A172 (cell line): ENCODE measurements around the gene KCNC1. TPM values are rescaled to one million over a fixed set of nuclear protein-coding genes. Genes with fewer than 3 reads are reported as not detected.

Experiments used
- DNase-seq: peaks from one replicate; pipeline ENCODE4 v3.0.0-alpha.2; 2015; ENCODE audit warnings: low spot score
- total RNA-seq: library from RNA; depleted of rRNA; stranded (reverse); fragments of >200 nt; shearing (Covaris generic); gene quantifications from 2 replicates; pipeline ENCODE4 v1.2.3, GENCODE V29; 2014

KCNC1 gene
- total RNA-seq, 1 experiment from 2014 or later: not detected

DNA sequence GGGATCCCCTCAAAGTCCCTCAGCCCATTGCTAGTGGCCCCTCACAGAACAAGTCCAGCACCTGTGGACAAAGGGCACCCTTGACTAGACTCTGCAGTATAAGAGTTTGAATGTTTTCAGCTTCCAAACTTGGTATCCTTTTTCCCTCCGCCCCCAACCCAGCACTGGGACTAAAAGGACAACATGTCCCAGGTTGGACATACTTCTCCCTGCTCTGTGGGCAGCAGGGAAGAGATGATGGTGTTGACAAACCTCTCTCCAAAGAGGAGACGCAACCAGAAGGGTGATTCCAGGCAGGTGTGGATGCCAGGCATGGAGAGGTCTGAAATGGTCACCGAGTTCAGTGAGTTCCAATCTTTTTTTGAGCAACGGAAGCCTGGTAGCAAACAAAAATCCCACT lies 19.7 kb upstream of the KCNC1 start:
- no peak for DNase-seq

DNA sequence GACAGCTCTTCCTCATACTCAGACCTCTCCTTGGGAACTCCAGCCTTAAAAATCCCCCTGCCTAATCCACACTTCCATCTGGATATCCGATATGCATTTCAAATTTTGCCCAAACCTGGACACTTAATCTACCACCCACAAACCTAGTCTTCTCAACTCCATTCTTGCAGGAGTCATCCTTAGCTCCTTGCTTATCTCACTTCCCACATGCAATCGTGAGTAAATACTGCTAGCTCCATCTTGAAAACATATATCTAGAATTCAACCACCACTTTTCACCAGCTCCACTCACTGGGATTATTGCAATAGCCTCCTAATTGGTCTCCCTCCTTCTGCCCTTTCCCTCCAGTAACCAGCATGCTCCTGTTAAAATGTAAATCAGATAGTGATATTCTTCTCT lies 17.8 kb upstream of the KCNC1 start:
- no peak for DNase-seq

DNA sequence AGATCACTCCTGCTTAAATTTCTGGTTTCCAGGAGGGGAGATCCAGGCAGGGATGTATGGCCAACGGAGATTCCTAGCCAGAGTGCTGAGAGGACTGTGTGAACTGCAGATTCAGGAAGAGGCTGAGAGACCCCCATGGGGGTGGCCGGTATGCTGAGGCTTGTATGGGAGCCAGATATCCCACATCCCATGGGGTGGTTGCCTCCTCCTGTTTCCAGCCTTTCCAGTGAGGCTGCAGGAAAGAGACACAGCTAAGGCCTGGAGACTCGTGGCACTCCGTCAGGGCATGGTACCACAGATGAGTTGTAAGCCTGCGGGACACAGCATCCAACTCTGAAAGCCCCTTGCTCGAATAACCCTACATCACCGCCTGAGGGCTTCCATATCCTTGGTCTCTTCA lies 16.6 kb upstream of the KCNC1 start:
- no peak for DNase-seq

DNA sequence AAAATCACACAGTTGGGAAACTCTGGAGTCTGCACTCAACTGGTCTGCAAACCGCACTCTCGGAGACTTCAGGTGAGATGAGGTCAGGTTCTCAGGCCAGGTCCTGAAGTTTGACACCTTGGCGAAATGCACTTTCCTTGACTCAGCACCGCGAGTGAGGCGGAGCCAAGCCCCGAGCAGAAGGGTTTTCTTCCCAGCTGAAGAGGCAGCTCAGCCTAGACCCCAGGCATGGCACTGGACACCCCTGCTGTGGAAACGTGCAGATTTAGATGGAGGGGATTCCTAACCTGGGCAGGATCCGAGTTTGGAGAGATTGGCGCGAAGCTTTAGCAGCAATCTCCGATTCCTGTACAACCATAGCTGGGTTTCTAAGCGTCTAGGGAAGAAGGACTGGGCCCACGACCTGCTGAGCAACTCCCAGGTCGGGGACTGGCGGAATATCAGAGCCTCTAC lies 16.0 kb upstream of the KCNC1 start:
- no peak for DNase-seq

DNA sequence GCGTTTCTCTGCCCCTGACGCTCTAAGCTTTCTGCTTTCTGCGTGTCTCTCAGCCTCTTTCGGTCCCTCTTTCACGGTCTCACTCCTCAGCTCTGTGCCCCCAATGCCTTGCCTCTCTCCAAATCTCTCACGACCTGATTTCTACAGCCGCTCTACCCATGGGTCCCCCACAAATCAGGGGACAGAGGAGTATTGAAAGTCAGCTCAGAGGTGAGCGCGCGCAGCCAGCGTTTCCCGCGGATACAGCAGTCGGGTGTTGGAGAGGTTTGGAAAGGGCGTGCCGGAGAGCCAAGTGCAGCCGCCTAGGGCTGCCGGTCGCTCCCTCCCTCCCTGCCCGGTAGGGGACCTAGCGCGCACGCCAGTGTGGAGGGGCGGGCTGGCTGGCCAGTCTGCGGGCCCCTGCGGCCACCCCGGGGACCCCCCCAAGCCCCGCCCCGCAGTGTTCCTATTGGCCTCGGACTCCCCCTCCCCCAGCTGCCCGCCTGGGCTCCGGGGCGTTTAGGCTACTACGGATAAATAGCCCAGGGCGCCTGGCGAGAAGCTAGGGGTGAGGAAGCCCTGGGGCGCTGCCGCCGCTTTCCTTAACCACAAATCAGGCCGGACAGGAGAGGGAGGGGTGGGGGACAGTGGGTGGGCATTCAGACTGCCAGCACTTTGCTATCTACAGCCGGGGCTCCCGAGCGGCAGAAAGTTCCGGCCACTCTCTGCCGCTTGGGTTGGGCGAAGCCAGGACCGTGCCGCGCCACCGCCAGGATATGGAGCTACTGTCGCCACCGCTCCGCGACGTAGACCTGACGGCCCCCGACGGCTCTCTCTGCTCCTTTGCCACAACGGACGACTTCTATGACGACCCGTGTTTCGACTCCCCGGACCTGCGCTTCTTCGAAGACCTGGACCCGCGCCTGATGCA lies 15.3 kb upstream of the KCNC1 start, which contains the start of gene MYOD1:
MYOD1 (plus strand) TSS at position 544 of the 910 bp plus-strand sequence; CDS start at position 756, 212 bp downstream.
- no peak for DNase-seq

DNA sequence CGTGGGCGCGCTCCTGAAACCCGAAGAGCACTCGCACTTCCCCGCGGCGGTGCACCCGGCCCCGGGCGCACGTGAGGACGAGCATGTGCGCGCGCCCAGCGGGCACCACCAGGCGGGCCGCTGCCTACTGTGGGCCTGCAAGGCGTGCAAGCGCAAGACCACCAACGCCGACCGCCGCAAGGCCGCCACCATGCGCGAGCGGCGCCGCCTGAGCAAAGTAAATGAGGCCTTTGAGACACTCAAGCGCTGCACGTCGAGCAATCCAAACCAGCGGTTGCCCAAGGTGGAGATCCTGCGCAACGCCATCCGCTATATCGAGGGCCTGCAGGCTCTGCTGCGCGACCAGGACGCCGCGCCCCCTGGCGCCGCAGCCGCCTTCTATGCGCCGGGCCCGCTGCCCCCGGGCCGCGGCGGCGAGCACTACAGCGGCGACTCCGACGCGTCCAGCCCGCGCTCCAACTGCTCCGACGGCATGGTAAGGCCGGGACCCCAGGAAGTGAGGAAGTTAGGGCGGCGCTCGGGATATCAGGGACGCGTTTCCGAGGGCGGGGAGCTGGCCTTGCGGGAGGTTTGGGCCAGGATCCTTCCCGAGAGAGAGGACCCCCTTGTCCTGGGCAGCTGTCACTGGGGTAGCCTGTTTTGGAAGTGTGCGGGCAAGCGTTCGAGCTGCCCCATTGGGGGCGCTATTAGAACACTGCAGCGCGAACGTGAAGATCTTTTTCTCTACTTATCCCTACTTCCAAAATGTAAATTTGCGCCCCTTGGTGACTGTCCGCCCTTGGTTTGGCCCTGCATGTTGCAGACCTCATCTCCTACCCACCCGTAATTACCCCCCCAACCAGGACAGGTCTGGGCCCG lies 14.4 kb upstream of the KCNC1 start:
- DNase-seq: no peak

DNA sequence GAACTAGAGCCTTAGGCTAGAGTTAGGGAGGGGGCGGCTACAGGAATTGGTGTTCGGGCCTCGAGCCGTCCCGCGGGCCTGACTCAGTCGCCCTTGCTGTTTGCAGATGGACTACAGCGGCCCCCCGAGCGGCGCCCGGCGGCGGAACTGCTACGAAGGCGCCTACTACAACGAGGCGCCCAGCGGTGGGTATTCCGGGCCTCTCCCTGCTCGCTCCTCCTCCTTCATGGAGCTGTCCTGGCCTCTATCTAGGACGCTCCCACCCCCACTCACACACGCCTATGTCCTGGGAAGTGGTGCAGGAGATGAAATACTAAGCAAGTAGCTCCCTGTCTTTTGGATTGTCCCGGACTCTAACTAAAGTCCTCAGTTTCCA lies 13.8 kb upstream of the KCNC1 start:
- no peak for DNase-seq

DNA sequence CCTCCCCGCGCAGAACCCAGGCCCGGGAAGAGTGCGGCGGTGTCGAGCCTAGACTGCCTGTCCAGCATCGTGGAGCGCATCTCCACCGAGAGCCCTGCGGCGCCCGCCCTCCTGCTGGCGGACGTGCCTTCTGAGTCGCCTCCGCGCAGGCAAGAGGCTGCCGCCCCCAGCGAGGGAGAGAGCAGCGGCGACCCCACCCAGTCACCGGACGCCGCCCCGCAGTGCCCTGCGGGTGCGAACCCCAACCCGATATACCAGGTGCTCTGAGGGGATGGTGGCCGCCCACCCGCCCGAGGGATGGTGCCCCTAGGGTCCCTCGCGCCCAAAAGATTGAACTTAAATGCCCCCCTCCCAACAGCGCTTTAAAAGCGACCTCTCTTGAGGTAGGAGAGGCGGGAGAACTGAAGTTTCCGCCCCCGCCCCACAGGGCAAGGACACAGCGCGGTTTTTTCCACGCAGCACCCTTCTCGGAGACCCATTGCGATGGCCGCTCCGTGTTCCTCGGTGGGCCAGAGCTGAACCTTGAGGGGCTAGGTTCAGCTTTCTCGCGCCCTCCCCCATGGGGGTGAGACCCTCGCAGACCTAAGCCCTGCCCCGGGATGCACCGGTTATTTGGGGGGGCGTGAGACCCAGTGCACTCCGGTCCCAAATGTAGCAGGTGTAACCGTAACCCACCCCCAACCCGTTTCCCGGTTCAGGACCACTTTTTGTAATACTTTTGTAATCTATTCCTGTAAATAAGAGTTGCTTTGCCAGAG lies 13.2 kb upstream of the KCNC1 start:
- no peak for DNase-seq

DNA sequence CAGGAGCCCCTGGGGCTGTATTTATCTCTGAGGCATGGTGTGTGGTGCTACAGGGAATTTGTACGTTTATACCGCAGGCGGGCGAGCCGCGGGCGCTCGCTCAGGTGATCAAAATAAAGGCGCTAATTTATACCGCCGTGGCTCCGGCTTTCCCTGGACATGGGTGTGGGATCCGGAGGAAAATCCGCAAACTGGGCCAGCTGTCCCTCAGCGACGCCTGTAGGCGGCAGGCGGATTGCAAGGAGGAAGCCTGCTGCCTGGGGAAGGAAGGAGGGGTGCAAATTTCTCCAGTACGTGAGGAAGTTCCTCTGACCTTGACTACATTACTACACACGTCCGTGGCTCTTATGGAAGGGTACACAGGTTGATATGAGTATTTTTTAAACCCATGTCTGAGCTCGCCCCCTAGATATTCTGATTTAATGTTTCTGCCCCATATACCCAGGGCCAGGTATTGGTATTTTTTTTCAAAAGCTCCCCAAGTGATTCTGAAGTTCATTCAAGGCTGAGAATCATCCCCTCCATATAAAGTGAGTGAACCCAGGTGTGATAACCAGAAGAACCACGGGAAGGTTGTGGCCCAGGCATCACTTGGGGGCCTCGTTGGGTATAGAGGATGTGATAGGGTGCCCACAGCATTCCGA lies 12.5 kb upstream of the KCNC1 start:
- DNase-seq: no peak

DNA sequence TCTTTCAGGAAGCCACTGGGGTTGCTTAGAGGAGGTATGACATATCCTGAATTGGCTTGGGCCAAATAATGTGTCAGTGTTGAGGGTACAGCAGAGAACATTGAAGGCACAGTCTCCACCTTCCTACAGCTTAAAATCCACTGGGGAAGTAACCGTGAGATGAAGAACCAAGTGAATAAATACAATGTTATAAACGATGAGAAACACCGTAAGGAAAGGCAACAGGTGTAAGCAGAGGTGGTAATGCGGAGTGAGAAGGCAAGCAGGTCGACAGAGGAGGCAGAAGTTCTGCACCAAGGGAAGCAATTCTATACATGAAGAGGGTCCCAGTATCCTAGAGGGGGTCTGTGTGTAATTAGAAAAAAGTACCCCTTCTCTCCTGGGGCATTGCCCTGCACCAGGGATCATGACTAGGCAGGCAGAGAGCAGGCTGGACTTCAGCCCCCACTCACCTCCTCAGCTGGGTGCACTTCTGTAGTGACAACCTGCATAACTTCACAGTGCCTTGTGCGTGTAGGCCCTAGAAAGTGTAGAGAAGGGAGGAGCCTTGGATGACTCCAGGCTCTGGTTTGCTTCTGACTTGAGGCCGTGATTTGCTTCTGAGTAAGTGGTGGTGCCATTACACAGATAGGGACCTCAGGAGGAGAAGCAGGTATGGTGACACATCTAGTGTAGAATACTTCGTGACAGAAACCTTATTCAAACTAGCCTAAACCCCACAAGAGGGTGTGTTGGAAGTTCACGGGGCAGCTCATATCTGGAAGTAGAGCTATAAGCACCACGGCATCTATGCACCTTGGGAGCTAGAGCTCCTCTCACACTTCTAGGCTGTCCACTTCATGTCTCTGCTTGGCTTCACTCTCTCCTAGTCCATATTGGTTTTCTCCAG lies 10.3 kb upstream of the KCNC1 start:
- DNase-seq: no peak

DNA sequence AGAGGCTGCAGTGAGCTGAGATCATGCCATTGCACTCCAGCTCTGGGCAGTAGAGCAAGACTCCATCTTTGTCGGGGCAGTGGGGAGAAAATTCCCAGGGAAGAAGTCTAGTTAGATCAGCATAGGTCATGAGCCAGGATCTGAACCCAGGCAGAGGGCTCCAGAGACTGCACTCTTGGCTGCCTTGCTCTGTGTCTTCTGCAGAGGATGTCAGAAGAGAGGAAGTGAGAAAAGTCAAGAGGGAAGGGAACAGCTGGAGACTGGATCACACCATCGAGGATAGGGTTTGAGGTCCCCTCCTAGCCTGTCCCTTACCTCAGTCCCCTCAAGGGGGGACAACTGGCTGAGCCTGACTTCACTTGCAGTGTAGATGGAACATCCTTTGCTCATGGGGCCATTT lies 9.4 kb upstream of the KCNC1 start:
- no peak for DNase-seq

DNA sequence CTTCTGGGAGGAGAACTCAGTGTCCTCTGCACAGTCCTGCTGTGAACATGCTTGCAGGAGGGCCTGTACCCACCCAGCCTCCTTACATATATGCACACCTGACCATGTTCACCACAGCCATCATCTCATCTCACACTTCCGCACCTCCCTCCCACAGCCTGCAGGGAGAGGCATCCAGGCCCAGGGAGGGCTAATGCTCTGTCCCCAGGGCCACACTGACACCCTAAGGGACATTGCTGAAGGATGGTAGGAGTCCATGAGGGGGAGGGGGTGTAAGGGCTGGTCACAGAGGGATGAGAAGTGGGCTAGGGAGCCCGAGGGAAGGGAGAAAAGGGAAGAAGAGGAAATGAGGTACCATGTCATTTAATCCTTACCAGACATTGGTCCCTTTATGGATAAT lies 4.4 kb upstream of the KCNC1 start:
- DNase-seq: no peak

DNA sequence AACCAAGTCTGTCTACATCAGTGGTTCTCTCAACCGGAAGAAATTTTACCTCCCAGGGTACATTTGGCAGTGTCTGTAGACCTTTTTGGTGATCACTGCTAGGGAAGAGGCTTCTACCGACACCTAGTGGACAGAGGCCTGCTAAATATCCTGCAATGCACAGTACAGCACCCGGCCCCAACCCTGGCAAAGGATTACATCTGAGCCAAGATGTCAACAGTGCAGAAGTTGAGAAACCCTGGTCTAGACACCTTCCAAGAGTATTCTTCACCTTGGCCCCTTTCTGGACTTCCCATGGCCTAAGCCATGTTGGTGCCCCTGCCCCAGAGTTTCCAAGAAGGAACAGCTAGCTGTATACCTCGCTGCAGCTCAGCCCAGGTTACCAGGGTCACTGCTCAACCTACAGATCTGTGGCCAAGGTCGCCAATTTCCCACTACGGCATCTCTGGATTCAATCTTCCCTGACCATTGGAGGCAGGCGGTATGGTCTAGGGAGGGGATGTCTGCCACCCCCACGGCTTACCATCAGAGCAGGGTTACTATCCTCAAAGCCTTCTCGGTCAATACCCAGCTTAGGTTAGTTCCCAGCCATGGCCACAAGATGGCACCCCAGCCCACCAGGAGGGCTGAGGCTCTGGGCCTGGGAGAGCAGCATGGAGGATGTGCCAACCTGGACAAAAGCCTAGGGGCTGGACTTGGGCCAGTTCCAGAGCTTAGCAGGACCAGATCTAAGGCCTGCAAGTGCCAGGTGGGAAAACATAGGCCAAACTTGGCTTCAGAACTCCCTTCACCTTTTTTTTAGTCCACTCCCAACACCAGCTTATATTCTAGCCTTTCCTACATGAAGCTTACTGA lies 3.7 kb upstream of the KCNC1 start:
- DNase-seq: peak; percentile 77

DNA sequence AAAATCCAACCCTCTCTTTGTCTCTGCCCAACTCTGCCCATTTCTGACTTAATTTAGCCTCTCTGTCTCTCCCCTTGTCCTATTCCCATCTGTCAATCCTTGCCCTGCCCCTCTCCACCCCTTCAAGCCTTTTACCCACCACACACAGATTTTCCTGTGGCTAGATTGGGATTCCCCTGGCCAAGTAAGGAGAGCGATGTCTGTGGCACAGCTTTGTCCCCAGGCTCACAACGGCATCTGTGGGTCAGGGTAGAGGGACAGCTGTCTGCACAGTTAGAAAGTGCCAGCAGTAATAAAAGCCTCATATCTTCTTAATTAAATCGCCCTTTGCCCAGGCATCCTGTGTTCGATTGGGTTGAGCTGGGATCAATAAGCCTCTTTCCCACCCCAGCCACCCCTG lies 1.3 kb upstream of the KCNC1 start:
- no peak for DNase-seq

DNA sequence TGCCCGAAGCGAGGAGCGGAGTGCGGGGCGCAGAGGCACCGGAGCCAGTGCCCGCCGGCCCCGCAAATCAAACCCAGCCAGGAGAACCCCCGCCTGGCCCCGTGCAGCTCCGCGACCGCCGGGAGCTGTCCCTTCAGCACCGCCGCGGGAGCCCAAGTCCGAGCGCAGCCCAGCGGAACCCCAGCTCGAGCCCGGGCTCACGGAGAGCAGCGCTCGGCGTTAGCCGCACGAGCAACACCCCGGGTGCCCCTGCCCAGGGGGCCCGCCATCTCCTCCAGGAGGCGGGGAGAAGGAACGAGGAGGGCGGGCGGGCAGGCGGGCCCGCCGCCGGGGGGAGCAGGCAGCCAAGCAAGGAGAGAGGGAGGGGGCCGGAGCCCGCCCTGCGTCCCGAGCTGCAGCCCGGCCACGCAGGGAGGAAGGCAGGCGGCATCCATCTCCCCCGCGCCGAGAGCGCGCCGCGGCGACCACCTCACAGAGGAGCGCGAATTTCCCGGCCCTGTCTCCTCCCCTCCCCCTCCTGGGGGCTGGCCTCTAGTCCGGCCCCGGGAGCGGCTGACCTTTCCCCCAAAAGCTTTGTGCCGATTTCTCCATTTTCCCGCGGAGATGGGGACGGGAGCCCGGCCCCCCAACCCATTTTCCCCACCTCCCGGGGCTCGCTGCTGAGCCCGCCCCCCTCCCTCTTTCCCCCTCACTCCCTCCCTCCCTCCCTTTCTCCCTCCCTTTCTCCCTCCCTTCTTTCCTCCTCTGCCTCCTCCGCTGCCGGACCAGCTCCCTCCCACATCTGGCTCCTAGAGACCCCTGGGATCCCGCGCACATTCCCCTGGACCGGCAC lies 621 bp downstream of the KCNC1 start:
- peak; percentile 26 for DNase-seq

DNA sequence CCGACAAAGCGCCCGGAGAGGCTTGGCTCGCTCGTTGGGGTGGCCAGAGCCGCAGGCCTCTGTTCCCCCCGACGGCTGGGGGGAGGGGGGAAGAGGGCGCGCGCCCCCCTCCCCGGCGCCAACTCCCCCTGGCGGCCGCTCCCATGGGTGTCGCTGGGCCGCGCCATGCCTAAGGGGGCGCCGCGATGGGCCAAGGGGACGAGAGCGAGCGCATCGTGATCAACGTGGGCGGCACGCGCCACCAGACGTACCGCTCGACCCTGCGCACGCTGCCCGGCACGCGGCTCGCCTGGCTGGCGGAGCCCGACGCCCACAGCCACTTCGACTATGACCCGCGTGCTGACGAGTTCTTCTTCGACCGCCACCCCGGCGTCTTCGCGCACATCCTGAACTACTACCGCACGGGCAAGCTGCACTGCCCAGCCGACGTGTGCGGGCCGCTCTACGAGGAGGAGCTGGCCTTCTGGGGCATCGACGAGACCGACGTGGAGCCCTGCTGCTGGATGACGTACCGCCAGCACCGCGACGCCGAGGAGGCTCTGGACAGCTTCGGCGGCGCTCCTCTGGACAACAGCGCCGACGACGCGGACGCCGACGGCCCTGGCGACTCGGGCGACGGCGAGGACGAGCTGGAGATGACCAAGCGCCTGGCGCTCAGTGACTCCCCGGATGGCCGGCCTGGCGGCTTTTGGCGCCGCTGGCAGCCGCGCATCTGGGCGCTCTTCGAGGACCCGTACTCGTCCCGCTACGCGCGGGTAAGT lies 1.4 kb downstream of the KCNC1 start:
- DNase-seq: no peak

DNA sequence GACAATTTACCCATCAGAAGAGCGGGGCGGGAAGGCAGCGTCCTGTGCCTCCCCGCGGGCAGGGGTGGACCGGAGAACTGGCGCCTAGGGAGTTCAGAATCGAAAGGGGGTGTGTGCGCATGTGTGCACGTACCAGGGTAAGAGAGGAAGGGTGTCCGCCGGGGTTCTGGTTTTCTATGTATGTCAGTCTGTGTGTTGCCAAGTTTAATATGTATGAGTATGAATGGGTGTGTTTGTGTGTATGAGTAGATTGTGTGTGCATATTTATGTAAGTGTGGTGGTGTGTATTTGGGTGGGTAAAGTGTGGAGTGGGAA lies 2.0 kb downstream of the KCNC1 start:
- DNase-seq: no peak
